ENCODE data around the gene CTTNBP2. TPM values are rescaled to one million over a fixed set of nuclear protein-coding genes. Genes with fewer than 3 reads are reported as not detected.

CTTNBP2 gene
- total and polyA plus RNA-seq, 2 of the 13 experiments (the other 11 are each of a cell fraction or from before 2014, with no cell fraction given) = not detected

DNA sequence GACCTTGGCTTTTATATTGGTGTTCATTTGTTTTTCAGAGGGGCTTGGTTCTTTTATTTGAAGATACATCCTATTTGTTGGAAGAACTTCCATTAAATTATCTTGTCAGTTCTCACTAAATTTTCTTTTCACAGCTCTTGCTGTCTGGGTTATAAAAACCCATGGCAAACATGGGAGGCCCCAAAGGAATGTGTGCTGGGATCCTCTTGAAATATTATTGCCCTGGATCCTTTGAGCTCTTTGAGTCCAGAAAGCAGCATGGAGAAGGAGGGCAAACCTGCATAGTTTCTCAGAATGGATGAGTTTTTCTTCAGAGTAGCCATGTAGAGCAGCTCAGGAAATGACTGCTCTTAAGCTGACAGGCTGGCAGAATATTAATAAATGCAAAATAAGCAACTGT is 187.4 kb downstream of the CTTNBP2 start:
- Histone ChIP-seq H3K36me3 (replicated peaks in 1 of 2; ENCODE audit: control insufficient read depth in 1 of 2, insufficient read depth in 2 of 2, low read length in 2 of 2) (no peaks in the 10 kb centered on the region), H3K4me1 (ENCODE audit: insufficient read depth, low read length) (no peaks in the 10 kb centered on the region), H3K79me2 (ENCODE audit: insufficient read depth, low read length) (no peaks in the 10 kb centered on the region), H2AFZ (ENCODE audit: low read length) (no peak overlapping the region), H3K4me3 (replicated peaks in 1 of 3; ENCODE audit: insufficient read depth in 1 of 3, low read depth in 2 of 3, low read length in 3 of 3) (no peak overlapping the region), H3K4me2 (ENCODE audit: low read depth, low read length) (no peak overlapping the region), H3K27me3 (ENCODE audit: control insufficient read depth in 1 of 2, insufficient read depth in 2 of 2, low read length in 2 of 2) (no peaks in the 10 kb centered on the region), H4K20me1 (ENCODE audit: insufficient read depth, low read length) (no peaks in the 10 kb centered on the region), H3K9me3 (ENCODE audit: low read length) (no peaks in the 10 kb centered on the region), H3K27ac (ENCODE audit: extremely low read length, insufficient read depth, low read length) (no peak overlapping the region), H3K9ac (ENCODE audit: insufficient read depth, low read depth, low read length) (no peak overlapping the region)
- BruUV-seq (replicated peaks) = no TSS peak
- intact Hi-C loops (cut with micrococcal nuclease; ENCODE audit: unreplicated experiment) (no loop called here), in situ Hi-C loops (cut with HindIII; ENCODE audit: extremely low pct_ligation_motif_present, low pct_unique_long_range_greater_than_20kb) (no loop called here)
- POLR2A ChIA-PET = no interaction called here
- TF ChIP-seq ZNF772 (CRISPR knock-in tag; IDR thresholded peaks at IDR 0.05) (no peak), MLLT10 (CRISPR knock-in tag; IDR thresholded peaks at IDR 0.05) (no peak), ZSCAN9 (CRISPR knock-in tag; IDR thresholded peaks at IDR 0.05; ENCODE audit: borderline replicate concordance) (no peak), ZNF589 (CRISPR knock-in tag; conservative IDR thresholded peaks at IDR 0.05) (no peak), GATA4 (IDR thresholded peaks at IDR 0.05; ENCODE audit: borderline replicate concordance, low read depth) (no peak), U2AF1 (optimal IDR thresholded peaks at IDR 0.05; ENCODE audit: low read depth, low read length) (no peak), PAX8 (CRISPR knock-in tag; IDR thresholded peaks at IDR 0.05; ENCODE audit: borderline replicate concordance) (no peak), EED (CRISPR knock-in tag; IDR thresholded peaks at IDR 0.05) (no peak), ZNF550 (CRISPR knock-in tag; IDR thresholded peaks at IDR 0.05; ENCODE audit: borderline replicate concordance) (no peak), GFI1 (CRISPR knock-in tag; IDR thresholded peaks at IDR 0.05; ENCODE audit: borderline replicate concordance) (no peak), PRPF4 (IDR thresholded peaks at IDR 0.05; ENCODE audit: low read depth, low read length, poor library complexity, severe bottlenecking) (no peak)
- TF ChIP-seq, protein P1, sequence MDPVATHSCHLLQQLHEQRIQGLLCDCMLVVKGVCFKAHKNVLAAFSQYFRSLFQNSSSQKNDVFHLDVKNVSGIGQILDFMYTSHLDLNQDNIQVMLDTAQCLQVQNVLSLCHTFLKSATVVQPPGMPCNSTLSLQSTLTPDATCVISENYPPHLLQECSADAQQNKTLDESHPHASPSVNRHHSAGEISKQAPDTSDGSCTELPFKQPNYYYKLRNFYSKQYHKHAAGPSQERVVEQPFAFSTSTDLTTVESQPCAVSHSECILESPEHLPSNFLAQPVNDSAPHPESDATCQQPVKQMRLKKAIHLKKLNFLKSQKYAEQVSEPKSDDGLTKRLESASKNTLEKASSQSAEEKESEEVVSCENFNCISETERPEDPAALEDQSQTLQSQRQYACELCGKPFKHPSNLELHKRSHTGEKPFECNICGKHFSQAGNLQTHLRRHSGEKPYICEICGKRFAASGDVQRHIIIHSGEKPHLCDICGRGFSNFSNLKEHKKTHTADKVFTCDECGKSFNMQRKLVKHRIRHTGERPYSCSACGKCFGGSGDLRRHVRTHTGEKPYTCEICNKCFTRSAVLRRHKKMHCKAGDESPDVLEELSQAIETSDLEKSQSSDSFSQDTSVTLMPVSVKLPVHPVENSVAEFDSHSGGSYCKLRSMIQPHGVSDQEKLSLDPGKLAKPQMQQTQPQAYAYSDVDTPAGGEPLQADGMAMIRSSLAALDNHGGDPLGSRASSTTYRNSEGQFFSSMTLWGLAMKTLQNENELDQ (CRISPR knock-in tag; IDR thresholded peaks at IDR 0.05; ENCODE audit: borderline replicate concordance) = no peak
- TF ChIP-seq, protein P2, sequence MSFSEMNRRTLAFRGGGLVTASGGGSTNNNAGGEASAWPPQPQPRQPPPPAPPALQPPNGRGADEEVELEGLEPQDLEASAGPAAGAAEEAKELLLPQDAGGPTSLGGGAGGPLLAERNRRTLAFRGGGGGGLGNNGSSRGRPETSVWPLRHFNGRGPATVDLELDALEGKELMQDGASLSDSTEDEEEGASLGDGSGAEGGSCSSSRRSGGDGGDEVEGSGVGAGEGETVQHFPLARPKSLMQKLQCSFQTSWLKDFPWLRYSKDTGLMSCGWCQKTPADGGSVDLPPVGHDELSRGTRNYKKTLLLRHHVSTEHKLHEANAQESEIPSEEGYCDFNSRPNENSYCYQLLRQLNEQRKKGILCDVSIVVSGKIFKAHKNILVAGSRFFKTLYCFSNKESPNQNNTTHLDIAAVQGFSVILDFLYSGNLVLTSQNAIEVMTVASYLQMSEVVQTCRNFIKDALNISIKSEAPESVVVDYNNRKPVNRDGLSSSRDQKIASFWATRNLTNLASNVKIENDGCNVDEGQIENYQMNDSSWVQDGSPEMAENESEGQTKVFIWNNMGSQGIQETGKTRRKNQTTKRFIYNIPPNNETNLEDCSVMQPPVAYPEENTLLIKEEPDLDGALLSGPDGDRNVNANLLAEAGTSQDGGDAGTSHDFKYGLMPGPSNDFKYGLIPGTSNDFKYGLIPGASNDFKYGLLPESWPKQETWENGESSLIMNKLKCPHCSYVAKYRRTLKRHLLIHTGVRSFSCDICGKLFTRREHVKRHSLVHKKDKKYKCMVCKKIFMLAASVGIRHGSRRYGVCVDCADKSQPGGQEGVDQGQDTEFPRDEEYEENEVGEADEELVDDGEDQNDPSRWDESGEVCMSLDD (CRISPR knock-in tag; IDR thresholded peaks at IDR 0.05; ENCODE audit: borderline replicate concordance) = no peak
- TF ChIP-seq, protein P3, sequence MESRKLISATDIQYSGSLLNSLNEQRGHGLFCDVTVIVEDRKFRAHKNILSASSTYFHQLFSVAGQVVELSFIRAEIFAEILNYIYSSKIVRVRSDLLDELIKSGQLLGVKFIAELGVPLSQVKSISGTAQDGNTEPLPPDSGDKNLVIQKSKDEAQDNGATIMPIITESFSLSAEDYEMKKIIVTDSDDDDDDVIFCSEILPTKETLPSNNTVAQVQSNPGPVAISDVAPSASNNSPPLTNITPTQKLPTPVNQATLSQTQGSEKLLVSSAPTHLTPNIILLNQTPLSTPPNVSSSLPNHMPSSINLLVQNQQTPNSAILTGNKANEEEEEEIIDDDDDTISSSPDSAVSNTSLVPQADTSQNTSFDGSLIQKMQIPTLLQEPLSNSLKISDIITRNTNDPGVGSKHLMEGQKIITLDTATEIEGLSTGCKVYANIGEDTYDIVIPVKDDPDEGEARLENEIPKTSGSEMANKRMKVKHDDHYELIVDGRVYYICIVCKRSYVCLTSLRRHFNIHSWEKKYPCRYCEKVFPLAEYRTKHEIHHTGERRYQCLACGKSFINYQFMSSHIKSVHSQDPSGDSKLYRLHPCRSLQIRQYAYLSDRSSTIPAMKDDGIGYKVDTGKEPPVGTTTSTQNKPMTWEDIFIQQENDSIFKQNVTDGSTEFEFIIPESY (CRISPR knock-in tag; IDR thresholded peaks at IDR 0.05) = no peak
- TF ChIP-seq, protein P4, sequence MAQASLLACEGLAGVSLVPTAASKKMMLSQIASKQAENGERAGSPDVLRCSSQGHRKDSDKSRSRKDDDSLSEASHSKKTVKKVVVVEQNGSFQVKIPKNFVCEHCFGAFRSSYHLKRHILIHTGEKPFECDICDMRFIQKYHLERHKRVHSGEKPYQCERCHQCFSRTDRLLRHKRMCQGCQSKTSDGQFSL (CRISPR knock-in tag; IDR thresholded peaks at IDR 0.05) = no peak
- CTCF ChIA-PET (ENCODE audit: low intra/inter-chr PET ratio, low total read pairs) = no interaction called here
- DNase-seq (ENCODE audit: low spot score) (no peak), ATAC-seq (no peak), FAIRE-seq (no peak)

Data from HepG2 (cell line).